22Rv1 (cell line): ENCODE results near the gene DDX31.

ENCODE experiments used
- ZFX ChIP-seq: fragments of 450-650 bp; IDR thresholded peaks from 2 replicates; pipeline ENCODE4 v1.6.1; 2017; ENCODE audit warnings: antibody characterized with exemption, borderline replicate concordance
- TF ChIP-seq, protein P1 (sequence below): fragments of 450-650 bp; IDR thresholded peaks from 2 replicates; pipeline ENCODE4 v1.5.1; 2017; ENCODE audit warnings: mild to moderate bottlenecking

DNA sequence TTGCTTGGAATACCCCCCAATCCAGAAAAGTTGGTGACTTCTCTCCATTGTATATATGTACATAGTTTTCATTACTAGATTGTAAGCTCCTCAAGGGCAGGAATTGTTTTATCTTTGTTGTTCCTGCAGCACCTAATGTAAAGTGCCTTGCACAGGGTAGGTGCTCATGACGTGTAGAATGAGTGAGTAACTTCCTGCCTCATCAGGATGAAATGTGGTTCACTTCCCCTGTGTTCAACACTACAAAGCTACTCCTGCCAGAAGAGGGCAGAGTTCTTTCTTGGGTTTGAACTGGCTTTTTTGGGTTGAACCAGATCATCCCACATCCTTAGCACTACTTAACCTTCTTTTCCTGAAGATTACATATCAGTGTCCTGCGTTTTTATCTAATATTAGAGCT lies 24.4 kb upstream of the DDX31 start:
- TF ChIP-seq, protein P1, sequence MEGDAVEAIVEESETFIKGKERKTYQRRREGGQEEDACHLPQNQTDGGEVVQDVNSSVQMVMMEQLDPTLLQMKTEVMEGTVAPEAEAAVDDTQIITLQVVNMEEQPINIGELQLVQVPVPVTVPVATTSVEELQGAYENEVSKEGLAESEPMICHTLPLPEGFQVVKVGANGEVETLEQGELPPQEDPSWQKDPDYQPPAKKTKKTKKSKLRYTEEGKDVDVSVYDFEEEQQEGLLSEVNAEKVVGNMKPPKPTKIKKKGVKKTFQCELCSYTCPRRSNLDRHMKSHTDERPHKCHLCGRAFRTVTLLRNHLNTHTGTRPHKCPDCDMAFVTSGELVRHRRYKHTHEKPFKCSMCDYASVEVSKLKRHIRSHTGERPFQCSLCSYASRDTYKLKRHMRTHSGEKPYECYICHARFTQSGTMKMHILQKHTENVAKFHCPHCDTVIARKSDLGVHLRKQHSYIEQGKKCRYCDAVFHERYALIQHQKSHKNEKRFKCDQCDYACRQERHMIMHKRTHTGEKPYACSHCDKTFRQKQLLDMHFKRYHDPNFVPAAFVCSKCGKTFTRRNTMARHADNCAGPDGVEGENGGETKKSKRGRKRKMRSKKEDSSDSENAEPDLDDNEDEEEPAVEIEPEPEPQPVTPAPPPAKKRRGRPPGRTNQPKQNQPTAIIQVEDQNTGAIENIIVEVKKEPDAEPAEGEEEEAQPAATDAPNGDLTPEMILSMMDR, result peak; percentile 22; the same call in 1 of the 2 replicates
- no peak for TF ChIP-seq ZFX
